Right lung (tissue), 5 donors: ENCODE data around the gene TSN. TPM values are rescaled to one million over a fixed set of nuclear protein-coding genes. Genes with fewer than 3 reads are reported as not detected.
"Not testable (repeated sequence)": the region's sequence is repeated elsewhere in the genome, so short reads cannot be mapped to it uniquely, and the experiment has no call there.

ENCODE experiments used
- DNase-seq, 2 donors: peaks; one replicate each; pipeline ENCODE4 v3.0.0-alpha.2; 2013
- polyA plus RNA-seq, 5 donors: library from polyadenylated mRNA; unstranded; fragments of 120-200 nt; gene quantifications; one replicate each; pipeline versions ENCODE4 v1.2.1 to v1.2.3, GENCODE V29; 2013; ENCODE audit warnings: inconsistent platforms in 1 of 5, low replicate concordance in 1 of 5; ENCODE audit not compliant: insufficient read length in 5 of 5, insufficient read depth in 1 of 5

The TSN gene
- polyA plus RNA-seq, 5 donors, result 84.9 to 102 (median 90.0) TPM

DNA sequence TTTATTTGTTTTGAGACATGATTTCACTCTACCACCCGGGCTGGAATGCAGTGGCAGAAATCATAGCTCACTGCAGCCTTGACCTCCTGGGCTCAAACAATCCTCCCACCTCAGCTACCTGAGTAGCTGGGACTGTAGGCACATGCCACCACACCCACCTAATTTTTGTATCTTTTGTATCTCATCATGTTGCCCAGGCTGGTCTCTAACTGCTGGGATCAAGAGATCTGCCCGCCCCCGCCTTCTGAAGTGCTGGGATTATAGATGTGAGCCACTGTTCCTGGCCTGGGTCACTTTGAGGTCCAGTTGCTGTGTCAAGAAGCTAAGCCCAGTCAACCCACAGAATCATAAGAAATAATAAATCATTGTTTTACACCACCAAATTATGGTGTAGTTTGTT lies 38.4 kb downstream of the TSN start:
- no peak for DNase-seq

DNA sequence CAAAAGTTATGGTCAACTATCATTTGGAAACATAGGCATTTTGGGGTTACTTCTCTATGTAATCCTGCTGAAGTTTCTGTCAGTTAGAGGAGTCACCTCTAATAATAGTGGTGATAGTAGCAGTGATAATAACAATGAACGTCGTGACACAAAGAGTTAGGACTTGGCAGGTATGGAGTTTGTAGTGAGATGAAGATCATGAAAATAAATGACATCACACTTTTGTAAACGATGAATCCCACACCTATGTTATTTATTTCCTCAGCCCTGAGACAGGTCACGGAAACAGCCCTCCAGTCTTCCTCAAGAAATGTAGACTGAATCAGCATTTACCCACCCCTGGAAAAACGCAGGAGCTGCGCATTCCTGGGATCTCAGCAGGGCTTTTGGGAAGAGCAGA lies 38.8 kb downstream of the TSN start:
- no peak for DNase-seq

DNA sequence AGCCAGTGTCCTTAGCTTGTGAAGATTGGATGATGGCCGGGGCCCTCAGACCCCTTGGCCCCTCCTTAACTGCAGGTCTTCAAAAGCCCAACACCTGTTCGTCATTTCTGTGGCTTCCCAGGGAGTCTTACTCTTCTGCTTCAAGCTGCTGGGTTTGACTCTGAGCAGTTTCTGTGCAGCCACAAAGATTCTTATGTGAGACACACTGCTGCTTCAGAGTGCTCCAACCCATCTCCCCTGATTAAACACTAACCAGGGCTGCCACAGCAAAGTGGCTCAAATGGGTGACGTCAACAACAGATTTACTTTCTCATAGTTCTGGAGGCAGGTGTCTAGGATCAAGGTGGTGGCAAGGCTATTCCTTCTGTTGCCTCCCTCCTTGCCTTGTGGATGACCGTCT lies 40.8 kb downstream of the TSN start:
- no peak for DNase-seq

DNA sequence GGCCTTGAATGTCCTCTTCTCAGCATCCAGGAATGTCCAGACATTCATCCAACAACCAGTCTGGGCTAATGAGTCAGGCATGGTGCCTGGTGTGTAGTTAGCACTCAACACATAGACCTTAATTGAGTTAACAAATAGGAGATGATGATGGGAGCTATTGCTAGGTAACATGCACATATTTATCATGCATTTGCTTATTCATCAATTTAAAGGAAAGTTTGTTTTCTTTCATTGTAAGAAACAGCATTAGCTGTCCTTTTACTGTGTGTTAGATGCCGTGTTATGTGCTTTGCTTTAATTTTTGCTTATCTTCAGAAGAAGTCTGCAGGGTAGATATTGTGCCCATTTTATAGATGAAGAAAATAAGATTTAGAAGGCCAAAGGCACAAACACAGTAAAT lies 43.2 kb downstream of the TSN start:
- DNase-seq, result no peak

- no peak for DNase-seq
Observed at GRCh38 chr2:121801916-121802315, 46.5 kb downstream of the TSN start.

GRCh38 chr2:121803503-121803902 lies 48.1 kb downstream of the TSN start:
- DNase-seq, result no peak

DNA sequence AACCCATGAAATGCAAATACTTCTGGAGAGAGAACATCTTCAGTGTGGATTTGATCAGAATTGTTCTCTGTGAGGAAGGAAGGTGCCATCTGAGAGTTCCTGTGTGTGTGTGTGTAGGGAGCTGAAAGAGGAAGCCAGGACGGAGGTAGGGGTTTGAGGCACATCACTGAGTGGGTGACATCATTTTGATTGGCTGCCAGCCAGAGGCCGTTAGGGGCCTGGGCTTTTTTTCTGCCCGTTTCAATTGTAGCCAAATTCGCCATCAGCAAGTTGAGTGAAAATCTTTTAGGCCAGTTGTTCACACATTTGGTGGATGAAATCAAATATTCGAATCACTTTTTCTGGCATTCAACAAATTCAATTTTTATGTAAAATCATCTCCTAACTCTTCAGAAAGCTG lies 48.9 kb downstream of the TSN start:
- peak; percentile 34 to 41 for DNase-seq

DNA sequence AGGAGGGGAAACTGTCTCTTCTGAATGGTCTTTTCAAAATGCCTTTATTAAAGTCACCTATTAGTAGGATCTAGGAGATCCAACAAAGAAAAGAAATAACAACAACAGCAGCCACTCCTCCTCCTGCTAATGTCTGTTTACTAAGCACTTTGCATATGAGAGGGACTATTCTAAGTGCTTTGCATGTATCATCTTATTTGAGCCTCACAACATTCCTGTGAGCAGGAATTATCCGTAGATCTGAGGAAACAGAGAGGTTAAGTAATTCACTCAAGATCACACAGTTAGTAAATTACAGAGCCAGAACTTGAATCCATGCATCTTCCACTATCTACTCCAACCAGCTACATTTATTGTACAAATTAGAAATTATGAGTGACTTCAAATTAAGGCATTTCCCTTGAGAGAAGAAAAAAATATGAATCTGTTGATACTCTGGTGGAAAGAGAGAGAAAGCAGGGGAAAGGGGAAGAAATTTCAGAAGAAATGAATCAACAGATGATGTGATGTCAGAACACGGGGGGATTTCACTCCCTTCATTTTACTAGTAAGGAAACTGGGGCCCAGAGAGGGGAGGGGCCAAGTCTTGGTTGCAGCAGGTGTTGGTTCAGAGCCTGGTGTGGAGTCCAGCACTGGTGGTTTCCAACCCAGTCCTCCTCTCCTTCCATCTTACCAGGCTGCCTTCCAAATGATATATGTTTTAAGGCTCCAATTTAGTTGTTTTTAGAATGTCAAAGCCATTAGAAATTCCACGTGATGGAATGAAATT lies 49.7 kb downstream of the TSN start:
- no peak for DNase-seq

DNA sequence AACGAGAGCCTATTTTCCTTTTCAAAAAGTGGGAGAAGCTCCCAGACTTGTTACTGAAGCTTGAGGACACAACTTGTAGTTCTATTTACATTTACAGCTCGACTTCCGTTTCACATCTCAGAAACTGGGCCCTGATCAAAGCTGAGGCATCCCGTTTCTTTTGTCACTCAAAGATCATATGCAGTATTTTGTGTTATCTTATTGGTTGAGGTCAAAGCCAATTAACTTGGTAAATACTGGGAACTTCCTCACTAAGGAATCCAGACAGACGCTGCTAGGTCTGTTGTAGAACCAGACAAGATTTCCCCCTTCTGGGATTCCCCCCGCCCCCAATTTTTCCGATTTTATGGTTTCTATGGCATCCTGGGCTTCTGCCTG lies 50.3 kb downstream of the TSN start:
- no peak for DNase-seq

DNA sequence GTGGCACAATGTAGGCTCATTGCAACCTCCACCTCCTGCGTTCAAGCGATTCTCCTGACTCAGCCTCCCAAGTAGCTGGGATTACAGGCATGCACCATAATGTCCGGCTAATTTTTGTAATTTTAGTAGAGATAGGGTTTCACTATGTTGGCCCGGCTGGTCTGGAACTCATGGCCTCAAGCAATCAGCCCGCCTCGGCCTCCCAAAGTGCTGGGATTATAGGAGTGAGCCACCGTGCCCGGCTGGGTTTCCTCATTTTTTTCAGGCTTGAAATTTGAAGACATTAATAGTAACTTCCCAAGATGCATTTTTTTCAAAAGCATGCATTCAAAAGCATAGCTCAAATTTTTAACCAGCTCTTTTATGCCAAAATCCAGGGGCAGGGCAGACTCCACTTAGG lies 52.3 kb downstream of the TSN start:
- DNase-seq, result not testable (repeated sequence)

- DNase-seq, result no peak
Observed at GRCh38 chr2:121809607-121810006, 54.2 kb downstream of the TSN start.

GRCh38 chr2:121810959-121811853 lies 55.8 kb downstream of the TSN start:
- peak; percentile 46 to 64 for DNase-seq

DNA sequence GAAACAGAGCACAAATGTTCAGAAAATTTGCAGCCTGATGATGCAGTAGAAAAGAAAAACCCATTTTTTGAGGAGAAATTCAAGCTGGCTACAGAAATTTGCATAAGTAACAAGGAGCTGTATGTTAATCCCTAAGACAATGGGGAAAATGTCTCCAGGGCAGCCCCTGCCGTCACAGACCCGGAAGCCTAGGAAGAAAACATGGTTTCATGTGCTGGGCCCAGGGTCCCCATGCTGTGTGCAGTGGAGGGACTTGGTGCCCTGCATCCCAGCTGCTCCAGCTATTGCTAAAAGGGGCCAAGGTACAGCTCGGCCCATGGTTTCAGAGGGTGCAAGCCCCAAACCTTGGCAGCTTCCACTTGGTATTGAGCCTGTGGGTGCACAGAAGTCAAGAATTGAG lies 57.6 kb downstream of the TSN start:
- not testable (repeated sequence) for DNase-seq

DNA sequence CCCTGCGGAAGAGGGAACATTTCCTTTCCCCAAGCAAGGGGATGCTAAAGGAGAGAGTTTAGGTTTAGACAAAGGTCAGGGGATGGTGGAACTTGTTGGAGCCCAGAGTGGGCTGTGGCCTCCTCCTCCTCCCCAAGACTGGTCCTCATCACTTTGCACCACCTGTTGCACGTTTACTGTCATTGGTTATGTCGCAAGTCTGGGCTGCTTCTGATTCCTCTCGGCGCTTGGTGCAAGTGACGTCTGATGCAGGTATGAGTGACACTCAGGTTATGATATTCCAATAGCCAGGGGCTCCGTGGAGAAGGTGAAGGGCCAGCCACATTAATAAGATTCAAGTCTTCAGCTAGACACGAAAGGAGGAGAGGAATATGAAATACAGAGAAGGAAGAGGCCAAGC lies 59.8 kb downstream of the TSN start:
- no peak for DNase-seq

DNA sequence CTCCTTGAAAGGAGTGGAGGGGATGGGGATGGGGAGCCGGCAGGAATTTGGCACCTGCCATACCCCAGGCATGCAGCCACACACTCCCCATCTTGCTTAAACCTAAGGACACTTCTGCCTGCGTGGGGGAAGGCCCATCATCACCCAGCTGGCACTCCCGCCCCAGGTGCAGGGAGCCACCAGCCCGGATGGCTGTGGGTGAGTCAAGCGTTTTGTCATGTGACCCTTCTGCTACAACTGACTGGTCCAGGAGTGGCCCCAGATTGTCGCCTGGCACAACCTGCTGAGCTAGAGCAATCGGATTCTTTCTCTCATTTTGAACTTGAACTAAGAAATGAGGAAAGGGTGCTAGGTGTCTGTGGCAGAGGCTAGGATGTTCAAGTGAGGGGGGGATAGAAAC lies 61.3 kb downstream of the TSN start:
- DNase-seq, result no peak

- DNase-seq, result not testable (repeated sequence)
Observed at GRCh38 chr2:121817304-121817703, 61.9 kb downstream of the TSN start.

Other genes starting within 250 kb of the TSN start
- gene RNU4ATAC, start 224.8 kb upstream of the TSN start, polyA plus RNA-seq, result 1 to 10 TPM in 1 of 5 donors, not detected in 4; 1.6 TPM
- gene CLASP1, start 106.2 kb upstream of the TSN start, polyA plus RNA-seq, result 10 to 100 TPM; 34.5 to 47.6 (median 47.2) TPM
- 10 to 100 TPM; 66.2 to 75.4 (median 67.6) TPM for gene NIFK, start 18.8 kb upstream of the TSN start, polyA plus RNA-seq